ENCODE results near the gene PGS1.

Gene PGS1

GRCh38 chr17:78337244-78338109 lies 41.0 kb upstream of the PGS1 start:
- no peak overlapping the region for H3K4me3 ChIP-seq (ENCODE audit: control insufficient read depth, low read depth, low read length)
- no peak for DNase-seq (ENCODE audit: low read depth)
- TF ChIP-seq CTCF (IDR thresholded peaks at IDR 0.05; ENCODE audit: control insufficient read depth, insufficient read depth, low read depth, low read length, missing control alignments): no peak

GRCh38 chr17:78338486-78339259 lies 39.8 kb upstream of the PGS1 start:
- H3K4me3 ChIP-seq (ENCODE audit: control insufficient read depth, low read depth, low read length): no peak overlapping the region
- no peak for DNase-seq (ENCODE audit: low read depth)
- no peak for TF ChIP-seq CTCF (IDR thresholded peaks at IDR 0.05; ENCODE audit: control insufficient read depth, insufficient read depth, low read depth, low read length, missing control alignments)

DNA sequence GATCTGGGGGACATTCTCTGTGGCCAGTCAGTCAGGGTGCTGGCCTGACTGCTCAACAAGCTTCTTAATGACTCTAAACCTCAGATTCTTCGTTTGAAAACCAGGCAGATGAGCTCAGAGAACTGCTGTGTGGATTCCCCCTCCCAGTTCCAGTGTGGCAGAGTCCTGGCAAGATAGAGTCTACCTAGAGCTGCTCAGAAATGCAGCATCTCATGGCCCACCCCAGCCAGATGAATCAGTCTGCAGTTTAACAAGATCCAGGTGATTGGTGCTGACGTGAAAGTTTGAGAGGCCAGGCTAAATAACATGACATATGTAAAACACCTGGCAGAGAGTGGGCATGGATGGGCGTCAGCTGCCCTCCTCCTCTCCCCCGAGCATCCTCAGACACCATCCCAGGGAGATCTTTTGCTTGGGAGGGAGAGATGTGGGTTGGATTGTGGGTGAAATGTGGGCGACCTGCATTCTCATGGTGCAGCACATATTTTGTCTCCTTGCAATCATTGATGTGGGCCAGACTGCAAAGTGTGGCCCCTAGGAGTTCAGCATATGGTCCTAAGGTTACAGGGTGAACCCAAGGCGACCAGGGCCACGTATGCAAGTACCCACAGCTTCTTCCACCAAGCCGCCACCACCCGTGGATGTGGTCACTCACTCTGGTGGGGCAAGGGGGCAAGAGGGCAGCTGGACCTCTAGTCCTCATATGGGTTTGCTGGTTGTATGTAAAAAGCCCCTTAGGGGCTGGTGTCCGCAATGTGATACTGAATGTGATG lies 38.1 kb upstream of the PGS1 start:
- DNase-seq (ENCODE audit: low read depth): no peak
- no peak overlapping the region for H3K4me3 ChIP-seq (ENCODE audit: control insufficient read depth, low read depth, low read length)
- no peak for TF ChIP-seq CTCF (IDR thresholded peaks at IDR 0.05; ENCODE audit: control insufficient read depth, insufficient read depth, low read depth, low read length, missing control alignments)

- H3K4me3 ChIP-seq (ENCODE audit: control insufficient read depth, low read depth, low read length): peak overlapping the region; percentile 35
- DNase-seq (ENCODE audit: low read depth): no peak
- TF ChIP-seq CTCF (IDR thresholded peaks at IDR 0.05; ENCODE audit: control insufficient read depth, insufficient read depth, low read depth, low read length, missing control alignments): no peak
Measured at GRCh38 chr17:78341559-78342448, 36.6 kb upstream of the PGS1 start.

- no peak for DNase-seq (ENCODE audit: low read depth)
- H3K4me3 ChIP-seq (ENCODE audit: control insufficient read depth, low read depth, low read length): peak overlapping the region; percentile 35
- TF ChIP-seq CTCF (IDR thresholded peaks at IDR 0.05; ENCODE audit: control insufficient read depth, insufficient read depth, low read depth, low read length, missing control alignments): no peak
Measured at GRCh38 chr17:78342449-78343186, 35.8 kb upstream of the PGS1 start.
